ENCODE data around the gene MIER1.
A peak's percentile ranks its signal among the peaks of the same experiment; 100 is the strongest.
"Not testable (repeated sequence)": the region's sequence is repeated elsewhere in the genome, so short reads cannot be mapped to it uniquely, and the experiment has no call there.

Gene MIER1

GRCh38 chr1:66978201-66978600 lies 53.4 kb downstream of the MIER1 start:
- no peak overlapping the region for H3K4me3 ChIP-seq (ENCODE audit: low read depth, low read length)
- no peak overlapping the region for H3K9ac ChIP-seq
- H3K27ac ChIP-seq, result no peak overlapping the region
- no peak for TF ChIP-seq CTCF (IDR thresholded peaks at IDR 0.05)
- H3K79me2 ChIP-seq, result no peaks in the 10 kb centered on the region
- no peaks in the 10 kb centered on the region for H3K27me3 ChIP-seq (ENCODE audit: control insufficient read depth, insufficient read depth, low read length)
- no peak overlapping the region for H2AFZ ChIP-seq
- no peaks in the 10 kb centered on the region for H3K36me3 ChIP-seq (ENCODE audit: control insufficient read depth, insufficient read depth, low read length)
- no peaks in the 10 kb centered on the region for H3K9me3 ChIP-seq (ENCODE audit: control insufficient read depth, low read length)
- H3K4me2 ChIP-seq (ENCODE audit: low read length), result no peak overlapping the region
- no peaks in the 10 kb centered on the region for H3K4me1 ChIP-seq

GRCh38 chr1:66979621-66980020 lies 54.8 kb downstream of the MIER1 start:
- not testable (repeated sequence) for H3K9ac ChIP-seq; H3K4me1 ChIP-seq; H3K9me3 ChIP-seq (ENCODE audit: control insufficient read depth, low read length); H3K79me2 ChIP-seq; H3K4me3 ChIP-seq (ENCODE audit: low read depth, low read length); H3K4me2 ChIP-seq (ENCODE audit: low read length); H3K27ac ChIP-seq; H2AFZ ChIP-seq; H3K36me3 ChIP-seq (ENCODE audit: control insufficient read depth, insufficient read depth, low read length); H3K27me3 ChIP-seq (ENCODE audit: control insufficient read depth, insufficient read depth, low read length)

GRCh38 chr1:66980745-66981367 lies 56.1 kb downstream of the MIER1 start:
- no peak overlapping the region for H3K9ac ChIP-seq
- no peak overlapping the region for H3K4me3 ChIP-seq (ENCODE audit: low read depth, low read length)
- no peak for TF ChIP-seq CTCF (IDR thresholded peaks at IDR 0.05)
- no peaks in the 10 kb centered on the region for H3K36me3 ChIP-seq (ENCODE audit: control insufficient read depth, insufficient read depth, low read length)
- H3K4me1 ChIP-seq, result no peaks in the 10 kb centered on the region
- no peaks in the 10 kb centered on the region for H3K9me3 ChIP-seq (ENCODE audit: control insufficient read depth, low read length)
- H2AFZ ChIP-seq, result no peak overlapping the region
- H3K4me2 ChIP-seq (ENCODE audit: low read length), result no peak overlapping the region
- H3K79me2 ChIP-seq, result no peaks in the 10 kb centered on the region
- no peaks in the 10 kb centered on the region for H3K27me3 ChIP-seq (ENCODE audit: control insufficient read depth, insufficient read depth, low read length)
- no peak overlapping the region for H3K27ac ChIP-seq

GRCh38 chr1:66981679-66982078 lies 56.9 kb downstream of the MIER1 start:
- no peak for TF ChIP-seq CTCF (IDR thresholded peaks at IDR 0.05)
- no peak overlapping the region for H3K9ac ChIP-seq
- no peaks in the 10 kb centered on the region for H3K4me1 ChIP-seq
- H3K27me3 ChIP-seq (ENCODE audit: control insufficient read depth, insufficient read depth, low read length), result no peaks in the 10 kb centered on the region
- H3K4me3 ChIP-seq (ENCODE audit: low read depth, low read length), result peak overlapping the region; percentile 34
- no peaks in the 10 kb centered on the region for H3K9me3 ChIP-seq (ENCODE audit: control insufficient read depth, low read length)
- H3K4me2 ChIP-seq (ENCODE audit: low read length), result peak overlapping the region; percentile 38
- H3K79me2 ChIP-seq, result no peaks in the 10 kb centered on the region
- no peaks in the 10 kb centered on the region for H3K36me3 ChIP-seq (ENCODE audit: control insufficient read depth, insufficient read depth, low read length)
- H3K27ac ChIP-seq, result no peak overlapping the region
- H2AFZ ChIP-seq, result no peak overlapping the region

- H3K27me3 ChIP-seq (ENCODE audit: control insufficient read depth, insufficient read depth, low read length), result no peaks in the 10 kb centered on the region
- no peak overlapping the region for H3K4me2 ChIP-seq (ENCODE audit: low read length)
- TF ChIP-seq CTCF (IDR thresholded peaks at IDR 0.05), result no peak
- no peaks in the 10 kb centered on the region for H3K9me3 ChIP-seq (ENCODE audit: control insufficient read depth, low read length)
- H3K36me3 ChIP-seq (ENCODE audit: control insufficient read depth, insufficient read depth, low read length), result no peaks in the 10 kb centered on the region
- no peak overlapping the region for H2AFZ ChIP-seq
- H3K4me3 ChIP-seq (ENCODE audit: low read depth, low read length), result no peak overlapping the region
- no peak overlapping the region for H3K27ac ChIP-seq
- no peaks in the 10 kb centered on the region for H3K4me1 ChIP-seq
- no peak overlapping the region for H3K9ac ChIP-seq
- no peaks in the 10 kb centered on the region for H3K79me2 ChIP-seq
Measured at GRCh38 chr1:66982561-66983260, 57.9 kb downstream of the MIER1 start.
